K562 (cell line): Measurements from ENCODE around the gene SLC25A45. TPM values are rescaled to one million over a fixed set of nuclear protein-coding genes. Genes with fewer than 3 reads are reported as not detected.

Source experiments
- ATAC-seq: fragments of 200-7000 bp; cut with Tn5 transposase; 3 replicates; pipeline ENCODE4 v1.9.1; 2020; ENCODE audit warnings: moderate library complexity
- BruUV-seq: library from RNA; stranded (reverse); fragments of 400-500 nt; replicated peaks from 2 replicates; lab custom pipeline; 2021; lab: Mats Ljungman, UMichigan
- CTCF ChIA-PET: fragments of 300-600 bp; formaldehyde crosslinking; extraction: SDS; loops from one replicate; lab custom pipeline; 2021; ENCODE audit warnings: low intra/inter-chr PET ratio; lab: Yijun Ruan, JAX
- POLR2A ChIA-PET: fragments of 300-600, 350-650 bp; sonication (Branson Sonifier 250); formaldehyde crosslinking; extraction: SDS; loops from one replicate; lab custom pipeline; 2021; ENCODE audit warnings: antibody characterized with exemption, inconsistent platforms; lab: Yijun Ruan, JAX
- DNase-seq, 4 experiments: peaks; one replicate each; pipeline versions ENCODE4 v3.0.0 to v3.0.0-alpha.2; 2011 to 2018; ENCODE audit warnings: low spot score in 3 of 4, mixed read lengths in 3 of 4; ENCODE audit errors: extremely low read depth in 1 of 4
- FAIRE-seq: peaks from 2 replicates; lab custom pipeline; 2011; peaks lifted over from hg19 to GRCh38; lab: Jason Lieb, UNC
- H2AFZ ChIP-seq: 2 replicates; pipeline ENCODE4 v1.6.0; 2011; ENCODE audit warnings: low read depth, low read length, control low read depth, inconsistent platforms
- H3K27ac ChIP-seq: fragments of 200-600 bp; 3 replicates; pipeline ENCODE4 v1.8.0; 2011; ENCODE audit warnings: low read depth, mild to moderate bottlenecking, control low read depth, inconsistent platforms, low read length, moderate library complexity, mixed read lengths; ENCODE audit errors: extremely low read depth
- H3K27me3 ChIP-seq, 2 experiments: fragments of 300-600 bp in 1 of 2; 2 replicates in 1 of 2; 3 replicates in 1 of 2; pipeline versions ENCODE4 v1.6.0 to v1.8.0; 2011; ENCODE audit warnings: inconsistent platforms in 2 of 2, low read length in 2 of 2, mild to moderate bottlenecking in 1 of 2, mixed read lengths in 1 of 2, moderate library complexity in 1 of 2; ENCODE audit not compliant: control insufficient read depth in 2 of 2, insufficient read depth in 2 of 2
- H3K36me3 ChIP-seq: fragments of 300-600 bp; 3 replicates; pipeline ENCODE4 v1.8.0; 2011; ENCODE audit warnings: mild to moderate bottlenecking, low read length, inconsistent platforms; ENCODE audit not compliant: control insufficient read depth, insufficient read depth
- H3K4me1 ChIP-seq, 2 experiments: fragments of 200-600 bp in 1 of 2; replicated peaks in 1 of 2; 2 replicates in 1 of 2; 3 replicates in 1 of 2; pipeline versions ENCODE4 v1.5.1 to v1.8.0; 2011; ENCODE audit warnings: inconsistent platforms in 2 of 2, low read length in 2 of 2, mild to moderate bottlenecking in 1 of 2, mixed read lengths in 1 of 2, moderate library complexity in 1 of 2; ENCODE audit not compliant: control insufficient read depth in 2 of 2, insufficient read depth in 2 of 2
- H3K4me2 ChIP-seq: 2 replicates; pipeline ENCODE4 v1.6.1; 2011; ENCODE audit warnings: low read length, control low read depth, inconsistent platforms, mixed read lengths; ENCODE audit not compliant: insufficient read depth
- H3K4me3 ChIP-seq: fragments of 200-600 bp; sonication (generic), shearing (Covaris generic); 2 replicates; pipeline ENCODE4 v1.5.1; 2016; ENCODE audit warnings: control low read depth, inconsistent platforms
- H3K79me2 ChIP-seq: fragments of 200-600 bp; 3 replicates; pipeline ENCODE4 v1.8.0; 2011; ENCODE audit warnings: low read length, inconsistent platforms; ENCODE audit not compliant: control insufficient read depth, insufficient read depth
- H3K9ac ChIP-seq, 2 experiments: 2 replicates each; pipeline versions ENCODE4 v1.6.0 to v1.6.1; 2011; ENCODE audit warnings: low read depth in 2 of 2, low read length in 2 of 2, control low read depth in 1 of 2, inconsistent platforms in 1 of 2, mild to moderate bottlenecking in 1 of 2, mixed read lengths in 1 of 2; ENCODE audit not compliant: insufficient read depth in 1 of 2
- H3K9me1 ChIP-seq: one replicate; pipeline ENCODE4 v1.6.0; 2011; ENCODE audit warnings: inconsistent platforms, mild to moderate bottlenecking, low read length, moderate library complexity; ENCODE audit not compliant: control insufficient read depth, insufficient read depth
- H3K9me3 ChIP-seq: replicated peaks from 2 replicates; pipeline ENCODE4 v1.5.1; 2011; ENCODE audit warnings: low read depth, low read length, inconsistent platforms; ENCODE audit not compliant: control insufficient read depth, insufficient read depth
- H4K20me1 ChIP-seq: replicated peaks from 2 replicates; pipeline ENCODE4 v1.6.1; 2011; ENCODE audit warnings: low read length, inconsistent platforms, mixed read lengths; ENCODE audit not compliant: control insufficient read depth, insufficient read depth
- ARID2 ChIP-seq: fragments of 450-650 bp; IDR thresholded peaks from 2 replicates; pipeline ENCODE4 v1.6.1; 2017; ENCODE audit warnings: antibody characterized with exemption, mild to moderate bottlenecking
- ATF7 ChIP-seq: fragments of 450-650 bp; IDR thresholded peaks from 2 replicates; pipeline ENCODE4 v1.7.1; 2014; ENCODE audit warnings: mild to moderate bottlenecking, moderate library complexity
- FOXA3 ChIP-seq, 2 experiments: fragments of 450-650 bp in 1 of 2; sonication (generic) in 1 of 2; formaldehyde crosslinking; IDR thresholded peaks in 1 of 2; conservative IDR thresholded peaks in 1 of 2; 2 replicates each; pipeline versions ENCODE4 v1.4.0 to v1.8.0; 2020 to 2022; ENCODE audit warnings: mild to moderate bottlenecking in 2 of 2, missing genetic modification reagents in 1 of 2
- GATAD2B ChIP-seq: fragments of 450-650 bp; IDR thresholded peaks from 2 replicates; pipeline ENCODE4 v1.6.1; 2017; ENCODE audit warnings: mild to moderate bottlenecking, borderline replicate concordance
- HDAC2 ChIP-seq: fragments of 450-650 bp; IDR thresholded peaks from 2 replicates; pipeline ENCODE4 v1.6.1; 2016; ENCODE audit warnings: mild to moderate bottlenecking
- NCOA1 ChIP-seq: fragments of 450-650 bp; IDR thresholded peaks from 2 replicates; pipeline ENCODE4 v1.6.1; 2016; ENCODE audit warnings: low read depth
- NFIC ChIP-seq: fragments of 450-650 bp; IDR thresholded peaks from 2 replicates; pipeline ENCODE4 v1.6.1; 2017; ENCODE audit warnings: mild to moderate bottlenecking, inconsistent platforms
- POLR2G ChIP-seq: fragments of 200-400 bp; formaldehyde crosslinking; IDR thresholded peaks from 2 replicates; pipeline ENCODE4 v1.6.1; 2017; ENCODE audit warnings: low read depth, mild to moderate bottlenecking, antibody characterized with exemption, low read length, moderate library complexity
- RBFOX2 ChIP-seq: fragments of 200-400 bp; formaldehyde crosslinking; IDR thresholded peaks from 2 replicates; pipeline ENCODE4 v1.6.1; 2017; ENCODE audit warnings: low read depth, mild to moderate bottlenecking, low read length, moderate library complexity
- UBTF ChIP-seq, 2 experiments: IDR thresholded peaks; 2 replicates each; pipeline ENCODE4 v1.6.1; 2012; ENCODE audit warnings: improper control_type of control experiment in 2 of 2, low read depth in 2 of 2, low read length in 2 of 2, borderline replicate concordance in 1 of 2
- ZFP36 ChIP-seq: fragments of 150-350 bp; IDR thresholded peaks from 2 replicates; pipeline ENCODE4 v1.6.1; 2018; ENCODE audit warnings: low read length, low read depth; ENCODE audit not compliant: partially characterized antibody
- ZNF121 ChIP-seq: sonication (generic); formaldehyde crosslinking; conservative IDR thresholded peaks from 2 replicates; pipeline ENCODE4 v1.8.0; 2022; ENCODE audit warnings: missing genetic modification reagents
- ZNF316 ChIP-seq: fragments of 450-650 bp; IDR thresholded peaks from 2 replicates; pipeline ENCODE4 v1.6.1; 2016
- WGBS: fragments of 100-300 bp; shearing (Covaris generic); methylation state at CpG from one replicate; pipeline ENCODE4 v1.1.6; 2016; ENCODE audit warnings: low coverage, mixed read lengths; ENCODE audit not compliant: insufficient coverage; ENCODE audit errors: missing lambda C conversion rate; 5-methylcytosine and 5-hydroxymethylcytosine counted together
- in situ Hi-C: fragments of 300-500 bp; cut with MboI; formaldehyde crosslinking; loops from 4 replicates; pipeline ENCODE4 v1.15.0; 2018; ENCODE audit warnings: inconsistent platforms, mixed read lengths
- intact Hi-C: fragments of 100-400 bp; cut with micrococcal nuclease; formaldehyde crosslinking; loops from 2 replicates; pipeline ENCODE4 v1.14.2; 2022
- polyA plus RNA-seq, 8 experiments: library from polyadenylated mRNA; depleted of rRNA in 4 of 8; stranded (reverse) in 5 of 8; unstranded in 3 of 8; fragments of >200 nt; fragmentation: Nextera tagmentation in 2 of 8; fragmentation: Illumina TruSeq in 1 of 8; extraction: Ambion mirVana in 2 of 8; extraction: Trizol in 1 of 8; gene quantifications; 2 replicates each; pipeline versions ENCODE4 v1.2.1 to v1.2.3, GENCODE V29; 2011 to 2014; ENCODE audit warnings: inconsistent platforms in 1 of 8, missing spikeins in 1 of 8
- total RNA-seq, 7 experiments: library from RNA; depleted of rRNA in 6 of 7; stranded (reverse); fragments of >200 nt in 6 of 7; fragmentation: Illumina TruSeq in 2 of 7; extraction: Trizol in 2 of 7; gene quantifications; 2 replicates each; pipeline versions ENCODE4 v1.2.1 to v1.2.3, GENCODE V29; 2011 to 2021; ENCODE audit warnings: low replicate concordance in 1 of 7

The SLC25A45 gene
- total and polyA plus RNA-seq, 9 of the 15 experiments (the other 6 are each of a cell fraction or from before 2014, with no cell fraction given), result 0.15 to 2.3 (median 0.68) TPM

GRCh38 chr11:65415499-65416340 is 33.3 kb upstream of the SLC25A45 start:
- no peaks in the 10 kb centered on the region for H3K9me1 ChIP-seq
- no peaks in the 10 kb centered on the region for H3K27me3 ChIP-seq
- peak overlapping the region; percentile 95 for H2AFZ ChIP-seq
- H3K4me3 ChIP-seq, result peak overlapping the region; percentile 14; the same call in 1 of the 2 replicates
- CTCF ChIA-PET, result interaction anchor here (0.7 to 1.7 kb wide), 5 partner anchors 17 to 95 kb away, joined by 3 to 21 read pairs (median 4); partner anchors contain the start of gene SLC25A45
- H3K36me3 ChIP-seq, result peaks cover 22% of the 10 kb centered on the region; the same call in 1 of the 3 replicates
- DNase-seq, result no peak
- TF ChIP-seq ZNF121 (CRISPR knock-in tag) (no peak), NCOA1 (no peak), GATAD2B (no peak), POLR2G (peak; percentile 65; the same call in 1 of the 2 replicates), HDAC2 (no peak), ATF7 (no peak), RBFOX2 (0 out of 2 replicates have a peak, but pooled peaks have one; percentile 13), UBTF (IDR thresholded peaks at IDR 0.05; ENCODE audit: borderline replicate concordance in 1 of 2, low read depth in 2 of 2, low read length in 2 of 2) (no peak), ZNF316 (no peak), NFIC (no peak), ARID2 (no peak), ZFP36 (peak; percentile 50), FOXA3 (CRISPR knock-in tag; conservative IDR thresholded peaks at IDR 0.05 in 1 of 2, IDR thresholded peaks at IDR 0.05 in 1 of 2) (0 out of 4 replicates have a peak, but pooled peaks of 1 of the 2 experiments have one; percentile 12)
- TF ChIP-seq, all 486 proteins: peak for 4
- Histone ChIP-seq H3K79me2 (peaks cover 44% of the 10 kb centered on the region), H3K9me3 (no peaks in the 10 kb centered on the region), H3K4me1 (peaks cover 44 to 59% of the 10 kb centered on the region in 2 experiments), H3K4me2 (peak overlapping the region; percentile 91), H3K9ac (peak overlapping the region; percentile 88 to 98), H4K20me1 (no peaks in the 10 kb centered on the region), H3K27ac (peak overlapping the region; percentile 41; the same call in 2 of the 3 replicates)
- no peak for ATAC-seq
- intact Hi-C loops (loop anchor here (1.0 to 2.0 kb wide), 5 partner anchors 18 to 95 kb away; partner anchors contain the start of gene SLC25A45), in situ Hi-C loops (loop anchor here (5.0 kb wide), 1 partner anchor 97 kb away; no protein-coding TSS in a partner anchor)
- no TSS peak for BruUV-seq
- POLR2A ChIA-PET, result interaction anchor here (0.6 to 17.3 kb wide), 19 partner anchors 9 to 284 kb away, joined by 3 to 1349 read pairs (median 5); partner anchors contain the start of genes MALAT1 and NEAT1
- no peak for FAIRE-seq
- 66% methylated on average over 11 of the region's 11 CpGs for WGBS
